SK-N-SH (cell line): ENCODE data around the gene TP53I11. TPM values are rescaled to one million over a fixed set of nuclear protein-coding genes. Genes with fewer than 3 reads are reported as not detected.

Experiments used
- CTCF ChIA-PET: fragments of 300-600, 350-600 bp; formaldehyde crosslinking; extraction: SDS; loops from one replicate; lab custom pipeline; 2021; lab: Yijun Ruan, JAX
- POLR2A ChIA-PET: fragments of 350-600 bp; sonication (Branson Sonifier 250); formaldehyde crosslinking; extraction: SDS; loops from one replicate; lab custom pipeline; 2020; ENCODE audit warnings: antibody characterized with exemption, inconsistent platforms; lab: Yijun Ruan, JAX
- DNase-seq: peaks from one replicate; pipeline ENCODE4 v3.0.0; 2012
- H2AFZ ChIP-seq: fragments of 200-600 bp; sonication (generic); 2 replicates; pipeline ENCODE4 v1.8.1; 2016; ENCODE audit warnings: antibody characterized with exemption, mild to moderate bottlenecking, low read depth
- H3F3A ChIP-seq: fragments of 200-600 bp; sonication (generic); replicated peaks from 2 replicates; pipeline ENCODE3; 2016; ENCODE audit warnings: antibody characterized with exemption, mild to moderate bottlenecking; ENCODE audit not compliant: insufficient read depth
- H3K27ac ChIP-seq, 2 experiments: fragments of 200-500 bp in 1 of 2; fragments of 200-600 bp in 1 of 2; sonication (Bioruptor generic) in 1 of 2; sonication (generic), shearing (Covaris generic) in 1 of 2; 2 replicates each; pipeline versions ENCODE4 v1.5.1 to v1.6.1; 2014 to 2016; ENCODE audit warnings: low read depth in 2 of 2, inconsistent platforms in 1 of 2, low read length in 1 of 2, mild to moderate bottlenecking in 1 of 2, mixed read lengths in 1 of 2
- H3K27me3 ChIP-seq: fragments of 200-600 bp; sonication (generic), shearing (Covaris generic); 2 replicates; pipeline ENCODE4 v1.6.1; 2016; ENCODE audit warnings: mixed run types; ENCODE audit not compliant: insufficient read depth
- H3K36me3 ChIP-seq, 2 experiments: fragments of 200-500 bp in 1 of 2; fragments of 200-600 bp in 1 of 2; sonication (Bioruptor generic) in 1 of 2; sonication (generic) in 1 of 2; replicated peaks in 1 of 2; 2 replicates each; pipeline versions ENCODE3 to v1.5.1; 2014 to 2016; ENCODE audit warnings: low read length in 1 of 2, mild to moderate bottlenecking in 1 of 2; ENCODE audit not compliant: insufficient read depth in 2 of 2, control insufficient read depth in 1 of 2
- H3K4me1 ChIP-seq, 2 experiments: fragments of 200-500 bp in 1 of 2; fragments of 200-600 bp in 1 of 2; sonication (Bioruptor generic) in 1 of 2; sonication (generic), shearing (Covaris generic) in 1 of 2; 2 replicates each; pipeline versions ENCODE4 v1.5.1 to v1.6.1; 2014 to 2016; ENCODE audit warnings: low read depth in 1 of 2, low read length in 1 of 2, mixed run types in 1 of 2; ENCODE audit not compliant: insufficient read depth in 2 of 2, control insufficient read depth in 1 of 2
- H3K4me2 ChIP-seq: fragments of 200-600 bp; sonication (generic), shearing (Covaris generic); 2 replicates; pipeline ENCODE4 v1.6.1; 2017; ENCODE audit warnings: mixed run types
- H3K4me3 ChIP-seq, 2 experiments: fragments of 200-500 bp in 1 of 2; fragments of 200-600 bp in 1 of 2; sonication (Bioruptor generic) in 1 of 2; sonication (generic), shearing (Covaris generic) in 1 of 2; 2 replicates each; pipeline versions ENCODE4 v1.5.1 to v1.8.1; 2014 to 2016; ENCODE audit warnings: low read depth in 2 of 2, inconsistent platforms in 1 of 2, low read length in 1 of 2, mild to moderate bottlenecking in 1 of 2, mixed read lengths in 1 of 2, moderate library complexity in 1 of 2
- H3K79me2 ChIP-seq: fragments of 200-600 bp; sonication (generic); 2 replicates; pipeline ENCODE4 v1.8.1; 2017; ENCODE audit warnings: mild to moderate bottlenecking; ENCODE audit not compliant: insufficient read depth
- H3K9ac ChIP-seq: fragments of 200-600 bp; sonication (generic); 2 replicates; pipeline ENCODE4 v1.6.1; 2017; ENCODE audit warnings: mixed run types
- H3K9me2 ChIP-seq: fragments of 200-600 bp; sonication (generic); 2 replicates; pipeline ENCODE4 v1.6.1; 2017; ENCODE audit warnings: mixed run types
- H3K9me3 ChIP-seq: fragments of 200-600 bp; sonication (generic); 2 replicates; pipeline ENCODE4 v1.6.1; 2017; ENCODE audit warnings: mixed run types, mild to moderate bottlenecking, moderate library complexity
- H4K20me1 ChIP-seq: fragments of 200-600 bp; sonication (generic); 2 replicates; pipeline ENCODE4 v1.6.1; 2017; ENCODE audit warnings: mild to moderate bottlenecking, mixed run types; ENCODE audit not compliant: insufficient read depth
- EZH2phosphoT487 ChIP-seq: fragments of 200-600 bp; sonication (generic); IDR thresholded peaks from 2 replicates; pipeline ENCODE4 v1.6.1; 2017; ENCODE audit warnings: low read depth, mixed run types, mild to moderate bottlenecking, antibody characterized with exemption, moderate library complexity, borderline replicate concordance
- GATA2 ChIP-seq: sonication (generic); formaldehyde crosslinking; IDR thresholded peaks from 2 replicates; pipeline ENCODE4 v1.5.0; 2020; ENCODE audit warnings: mild to moderate bottlenecking, missing genetic modification reagents
- JUND ChIP-seq: IDR thresholded peaks from 2 replicates; pipeline ENCODE4 v1.4.0; 2012
- MEF2A ChIP-seq: IDR thresholded peaks from 2 replicates; pipeline ENCODE4 v1.4.0; 2012; ENCODE audit warnings: low read depth, borderline replicate concordance
- NRF1 ChIP-seq: IDR thresholded peaks from 2 replicates; pipeline ENCODE4 v1.6.1; 2012; ENCODE audit warnings: low read depth, mild to moderate bottlenecking, low read length
- POLR2AphosphoS5 ChIP-seq: IDR thresholded peaks from 2 replicates; pipeline ENCODE4 v1.6.1; 2012; ENCODE audit warnings: low read depth, low read length
- RCOR1 ChIP-seq: fragments of 150-350 bp; IDR thresholded peaks from 2 replicates; pipeline ENCODE4 v1.6.1; 2017; ENCODE audit warnings: antibody characterized with exemption, low read length
- RFX5 ChIP-seq: IDR thresholded peaks from 2 replicates; pipeline ENCODE4 v1.6.1; 2012; ENCODE audit warnings: mild to moderate bottlenecking, improper control_type of control experiment, low read length
- SIN3A ChIP-seq: IDR thresholded peaks from 2 replicates; pipeline ENCODE4 v1.6.1; 2012; ENCODE audit warnings: low read depth, mild to moderate bottlenecking, low read length, moderate library complexity, borderline replicate concordance
- SMC3 ChIP-seq: IDR thresholded peaks from 2 replicates; pipeline ENCODE4 v1.6.1; 2012; ENCODE audit warnings: low read depth, low read length, improper control_type of control experiment
- TCF12 ChIP-seq: IDR thresholded peaks from 2 replicates; pipeline ENCODE4 v1.4.0; 2012
- TEAD4 ChIP-seq: IDR thresholded peaks from 2 replicates; pipeline ENCODE4 v1.4.0; 2012; ENCODE audit warnings: mild to moderate bottlenecking, borderline replicate concordance; ENCODE audit not compliant: insufficient read depth
- WGBS: methylation state at CpG from one replicate; pipeline ENCODE4 v1.1.6; 2017; ENCODE audit warnings: low lambda C conversion rate; 5-methylcytosine and 5-hydroxymethylcytosine counted together
- polyA plus RNA-seq, 3 experiments: library from polyadenylated mRNA; depleted of rRNA; stranded (reverse); fragments of >200 nt; gene quantifications; 2 replicates each; pipeline ENCODE4 v1.2.3, GENCODE V29; 2012
- TF ChIP-seq, protein P1 (sequence below): IDR thresholded peaks from 2 replicates; pipeline ENCODE4 v1.4.0; 2012; ENCODE audit warnings: low read depth, borderline replicate concordance
- TF ChIP-seq, protein P2 (sequence below): fragments of 200-600 bp; sonication (generic); IDR thresholded peaks from 2 replicates; pipeline ENCODE4 v1.6.1; 2017; ENCODE audit warnings: antibody characterized with exemption, mild to moderate bottlenecking, moderate library complexity
- TF ChIP-seq, protein P3 (sequence below): IDR thresholded peaks from 2 replicates; pipeline ENCODE4; 2012
- TF ChIP-seq, protein P4 (sequence below): IDR thresholded peaks from 2 replicates; pipeline ENCODE4 v1.4.0; 2012; ENCODE audit warnings: low read depth, borderline replicate concordance

TP53I11 gene
- polyA plus RNA-seq, 1 of the 3 experiments (the other 2 are of a cell fraction): 6.6 TPM

- Histone ChIP-seq H3K9me3 (no peaks in the 10 kb centered on the region), H3K9me2 (no peaks in the 10 kb centered on the region), H3K36me3 (no peaks in the 10 kb centered on the region), H3K9ac (no peak overlapping the region), H3K4me3 (no peak overlapping the region), H3F3A (no peaks in the 10 kb centered on the region), H3K4me1 (no peaks in the 10 kb centered on the region; a peak in 1 of 4 replicates), H3K27me3 (no peaks in the 10 kb centered on the region), H3K27ac (no peak overlapping the region), H2AFZ (no peak overlapping the region), H4K20me1 (no peaks in the 10 kb centered on the region), H3K79me2 (no peaks in the 10 kb centered on the region), H3K4me2 (no peak overlapping the region)
- CTCF ChIA-PET: interaction anchor here (1.1 to 2.0 kb wide), 4 partner anchors 9 to 139 kb away, joined by 3 to 4 read pairs (median 4); no protein-coding TSS in a partner anchor
- POLR2A ChIA-PET: no interaction called here
- WGBS: 71% methylated on average over 10 of the region's 10 CpGs
- DNase-seq: no peak
- TF ChIP-seq, protein P1, sequence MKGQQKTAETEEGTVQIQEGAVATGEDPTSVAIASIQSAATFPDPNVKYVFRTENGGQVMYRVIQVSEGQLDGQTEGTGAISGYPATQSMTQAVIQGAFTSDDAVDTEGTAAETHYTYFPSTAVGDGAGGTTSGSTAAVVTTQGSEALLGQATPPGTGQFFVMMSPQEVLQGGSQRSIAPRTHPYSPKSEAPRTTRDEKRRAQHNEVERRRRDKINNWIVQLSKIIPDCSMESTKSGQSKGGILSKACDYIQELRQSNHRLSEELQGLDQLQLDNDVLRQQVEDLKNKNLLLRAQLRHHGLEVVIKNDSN: no peak
- TF ChIP-seq TCF12: no peak
- TF ChIP-seq POLR2AphosphoS5: no peak
- TF ChIP-seq JUND: no peak
- TF ChIP-seq EZH2phosphoT487: no peak
- TF ChIP-seq GATA2 (CRISPR knock-in tag): no peak
Observed at GRCh38 chr11:44971185-44971584, 20.5 kb upstream of the TP53I11 start.

GRCh38 chr11:44970293-44970692 lies 19.6 kb upstream of the TP53I11 start:
- Histone ChIP-seq H3K4me3 (no peak overlapping the region), H4K20me1 (no peaks in the 10 kb centered on the region), H3K79me2 (no peaks in the 10 kb centered on the region), H3F3A (no peaks in the 10 kb centered on the region), H3K36me3 (no peaks in the 10 kb centered on the region), H2AFZ (no peak overlapping the region), H3K9me2 (no peaks in the 10 kb centered on the region), H3K27ac (no peak overlapping the region), H3K9me3 (no peaks in the 10 kb centered on the region), H3K27me3 (peaks cover 1% of the 10 kb centered on the region; the same call in 1 of the 2 replicates), H3K9ac (no peak overlapping the region), H3K4me1 (no peaks in the 10 kb centered on the region; a peak in 1 of 4 replicates), H3K4me2 (no peak overlapping the region)
- ChIA-PET CTCF (interaction anchor here (0.6 to 2.0 kb wide), 4 partner anchors 22 to 133 kb away, joined by 3 to 6 read pairs (median 4); no protein-coding TSS in a partner anchor), POLR2A (no interaction called here)
- 67% methylated on average over 6 of the region's 6 CpGs for WGBS
- TF ChIP-seq POLR2AphosphoS5 (no peak), RFX5 (no peak), EZH2phosphoT487 (no peak), NRF1 (no peak), SIN3A (no peak), SMC3 (no peak), RCOR1 (no peak), TEAD4 (no peak), MEF2A (no peak)
- TF ChIP-seq, protein P2, sequence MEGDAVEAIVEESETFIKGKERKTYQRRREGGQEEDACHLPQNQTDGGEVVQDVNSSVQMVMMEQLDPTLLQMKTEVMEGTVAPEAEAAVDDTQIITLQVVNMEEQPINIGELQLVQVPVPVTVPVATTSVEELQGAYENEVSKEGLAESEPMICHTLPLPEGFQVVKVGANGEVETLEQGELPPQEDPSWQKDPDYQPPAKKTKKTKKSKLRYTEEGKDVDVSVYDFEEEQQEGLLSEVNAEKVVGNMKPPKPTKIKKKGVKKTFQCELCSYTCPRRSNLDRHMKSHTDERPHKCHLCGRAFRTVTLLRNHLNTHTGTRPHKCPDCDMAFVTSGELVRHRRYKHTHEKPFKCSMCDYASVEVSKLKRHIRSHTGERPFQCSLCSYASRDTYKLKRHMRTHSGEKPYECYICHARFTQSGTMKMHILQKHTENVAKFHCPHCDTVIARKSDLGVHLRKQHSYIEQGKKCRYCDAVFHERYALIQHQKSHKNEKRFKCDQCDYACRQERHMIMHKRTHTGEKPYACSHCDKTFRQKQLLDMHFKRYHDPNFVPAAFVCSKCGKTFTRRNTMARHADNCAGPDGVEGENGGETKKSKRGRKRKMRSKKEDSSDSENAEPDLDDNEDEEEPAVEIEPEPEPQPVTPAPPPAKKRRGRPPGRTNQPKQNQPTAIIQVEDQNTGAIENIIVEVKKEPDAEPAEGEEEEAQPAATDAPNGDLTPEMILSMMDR: no peak
- TF ChIP-seq, protein P3, sequence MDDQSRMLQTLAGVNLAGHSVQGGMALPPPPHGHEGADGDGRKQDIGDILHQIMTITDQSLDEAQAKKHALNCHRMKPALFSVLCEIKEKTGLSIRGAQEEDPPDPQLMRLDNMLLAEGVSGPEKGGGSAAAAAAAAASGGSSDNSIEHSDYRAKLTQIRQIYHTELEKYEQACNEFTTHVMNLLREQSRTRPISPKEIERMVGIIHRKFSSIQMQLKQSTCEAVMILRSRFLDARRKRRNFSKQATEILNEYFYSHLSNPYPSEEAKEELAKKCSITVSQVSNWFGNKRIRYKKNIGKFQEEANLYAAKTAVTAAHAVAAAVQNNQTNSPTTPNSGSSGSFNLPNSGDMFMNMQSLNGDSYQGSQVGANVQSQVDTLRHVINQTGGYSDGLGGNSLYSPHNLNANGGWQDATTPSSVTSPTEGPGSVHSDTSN: no peak
- TF ChIP-seq, protein P4, sequence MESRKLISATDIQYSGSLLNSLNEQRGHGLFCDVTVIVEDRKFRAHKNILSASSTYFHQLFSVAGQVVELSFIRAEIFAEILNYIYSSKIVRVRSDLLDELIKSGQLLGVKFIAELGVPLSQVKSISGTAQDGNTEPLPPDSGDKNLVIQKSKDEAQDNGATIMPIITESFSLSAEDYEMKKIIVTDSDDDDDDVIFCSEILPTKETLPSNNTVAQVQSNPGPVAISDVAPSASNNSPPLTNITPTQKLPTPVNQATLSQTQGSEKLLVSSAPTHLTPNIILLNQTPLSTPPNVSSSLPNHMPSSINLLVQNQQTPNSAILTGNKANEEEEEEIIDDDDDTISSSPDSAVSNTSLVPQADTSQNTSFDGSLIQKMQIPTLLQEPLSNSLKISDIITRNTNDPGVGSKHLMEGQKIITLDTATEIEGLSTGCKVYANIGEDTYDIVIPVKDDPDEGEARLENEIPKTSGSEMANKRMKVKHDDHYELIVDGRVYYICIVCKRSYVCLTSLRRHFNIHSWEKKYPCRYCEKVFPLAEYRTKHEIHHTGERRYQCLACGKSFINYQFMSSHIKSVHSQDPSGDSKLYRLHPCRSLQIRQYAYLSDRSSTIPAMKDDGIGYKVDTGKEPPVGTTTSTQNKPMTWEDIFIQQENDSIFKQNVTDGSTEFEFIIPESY: no peak
- no peak for DNase-seq
